H1 (cell line): ENCODE results near the gene NME3.

Experiments used
- BRCA1 ChIP-seq: IDR thresholded peaks from 2 replicates; pipeline ENCODE4 v1.6.1; 2012; ENCODE audit warnings: low read depth, low read length, improper control_type of control experiment
- CTCF ChIP-seq, 3 experiments: IDR thresholded peaks; 1 replicate in 2 of 3; 2 replicates in 1 of 3; pipeline versions ENCODE4 v1.5.1 to v1.6.1; 2011; ENCODE audit warnings: low read length in 3 of 3, mild to moderate bottlenecking in 3 of 3, inconsistent platforms in 2 of 3, low read depth in 1 of 3, moderate library complexity in 1 of 3; ENCODE audit not compliant: insufficient read depth in 1 of 3; ENCODE audit errors: control extremely low read depth in 1 of 3
- EGR1 ChIP-seq: IDR thresholded peaks from 2 replicates; pipeline ENCODE4 v1.6.1; 2011; ENCODE audit warnings: low read depth, low read length, borderline replicate concordance
- FOSL1 ChIP-seq: IDR thresholded peaks from 2 replicates; pipeline ENCODE4 v1.6.1; 2011; ENCODE audit warnings: mild to moderate bottlenecking, low read depth, low read length, moderate library complexity; ENCODE audit not compliant: insufficient read depth
- GTF2F1 ChIP-seq: IDR thresholded peaks from 2 replicates; pipeline ENCODE4 v1.6.1; 2012; ENCODE audit warnings: low read depth, low read length, improper control_type of control experiment, borderline replicate concordance
- HDAC6 ChIP-seq: IDR thresholded peaks from one replicate; pipeline ENCODE4 v1.7.1; 2012; ENCODE audit warnings: low read depth, mild to moderate bottlenecking, inconsistent platforms, low read length, moderate library complexity
- MAFK ChIP-seq: IDR thresholded peaks from 2 replicates; pipeline ENCODE4 v1.6.1; 2012; ENCODE audit warnings: low read depth, mild to moderate bottlenecking, improper control_type of control experiment, low read length
- MAX ChIP-seq: IDR thresholded peaks from 2 replicates; pipeline ENCODE4 v1.6.1; 2012; ENCODE audit warnings: inconsistent platforms
- SP2 ChIP-seq: IDR thresholded peaks from 2 replicates; pipeline ENCODE4 v1.6.1; 2012; ENCODE audit warnings: mild to moderate bottlenecking, low read length, inconsistent platforms
- TAF1 ChIP-seq: IDR thresholded peaks from 2 replicates; pipeline ENCODE4 v1.6.1; 2011; ENCODE audit warnings: mild to moderate bottlenecking, low read depth, low read length

GRCh38 chr16:1782408-1783264, 11.3 kb upstream of the NME3 start, which contains the start of the genes NUBP2 and SPSB3:
- TF ChIP-seq CTCF (IDR thresholded peaks at IDR 0.05; ENCODE audit: control extremely low read depth in 1 of 3, insufficient read depth in 1 of 3, low read depth in 1 of 3, low read length in 3 of 3), result no peak
- peak; percentile 83 for TF ChIP-seq SP2
- TF ChIP-seq FOSL1, result no peak
- peak; percentile 49; the same call in 1 of the 2 replicates for TF ChIP-seq MAX
- no peak for TF ChIP-seq HDAC6
- no peak for TF ChIP-seq EGR1
- no peak for TF ChIP-seq BRCA1
- TF ChIP-seq MAFK, result no peak
- peak; percentile 23; the same call in 1 of the 2 replicates for TF ChIP-seq TAF1
- TF ChIP-seq GTF2F1, result peak; percentile 18; the same call in 1 of the 2 replicates
